Smooth muscle cell (in vitro differentiated cells): ENCODE data around the gene ITGA5. TPM values are rescaled to one million over a fixed set of nuclear protein-coding genes. Genes with fewer than 3 reads are reported as not detected.

Experiments used
- DNase-seq: peaks from one replicate; lab custom pipeline; 2025; ENCODE audit not compliant: unreplicated experiment; lab: John Stamatoyannopoulos, UW
- H2AFZ ChIP-seq: fragments of 200-600 bp; sonication (generic); 2 replicates; pipeline ENCODE4 v1.6.0; 2016; ENCODE audit warnings: antibody characterized with exemption, low read depth, mild to moderate bottlenecking
- H3F3A ChIP-seq: fragments of 200-600 bp; sonication (generic); 2 replicates; pipeline ENCODE4 v1.6.0; 2017; ENCODE audit warnings: antibody characterized with exemption, low read depth
- H3K27ac ChIP-seq: fragments of 200-600 bp; sonication (generic); 2 replicates; pipeline ENCODE4 v1.5.1; 2016; ENCODE audit warnings: low read depth, mild to moderate bottlenecking
- H3K27me3 ChIP-seq: fragments of 200-600 bp; sonication (generic); 2 replicates; pipeline ENCODE4 v1.6.1; 2016; ENCODE audit warnings: low read depth, mild to moderate bottlenecking
- H3K36me3 ChIP-seq: fragments of 200-600 bp; sonication (generic); 2 replicates; pipeline ENCODE4 v1.5.1; 2016; ENCODE audit warnings: low read depth
- H3K4me1 ChIP-seq: fragments of 200-600 bp; sonication (generic); 2 replicates; pipeline ENCODE4 v1.5.1; 2016; ENCODE audit warnings: low read depth
- H3K4me2 ChIP-seq: fragments of 200-600 bp; sonication (generic); 2 replicates; pipeline ENCODE4 v1.6.0; 2016; ENCODE audit warnings: mild to moderate bottlenecking
- H3K4me3 ChIP-seq: fragments of 200-600 bp; sonication (generic); 2 replicates; pipeline ENCODE4 v1.5.1; 2016; ENCODE audit warnings: mild to moderate bottlenecking
- H3K79me2 ChIP-seq: fragments of 200-600 bp; sonication (generic); 2 replicates; pipeline ENCODE4 v1.6.0; 2016; ENCODE audit warnings: low read depth, mild to moderate bottlenecking
- H3K9ac ChIP-seq: fragments of 200-600 bp; sonication (generic); 2 replicates; pipeline ENCODE4 v1.6.0; 2016; ENCODE audit warnings: low read depth
- H3K9me3 ChIP-seq: fragments of 200-600 bp; sonication (generic); replicated peaks from 2 replicates; pipeline ENCODE4 v1.5.1; 2016; ENCODE audit warnings: low read depth
- H4K20me1 ChIP-seq: fragments of 200-600 bp; sonication (generic); 2 replicates; pipeline ENCODE4 v1.6.0; 2016; ENCODE audit warnings: low read depth
- CTCF ChIP-seq: fragments of 200-600 bp; sonication (generic); IDR thresholded peaks from 2 replicates; pipeline ENCODE4 v1.5.1; 2017; ENCODE audit warnings: borderline replicate concordance, mild to moderate bottlenecking, antibody characterized with exemption; ENCODE audit not compliant: insufficient read depth, poor library complexity, severe bottlenecking
- WGBS: methylation state at CpG from one replicate; pipeline ENCODE4 v1.1.7; 2016; ENCODE audit warnings: low lambda C conversion rate; 5-methylcytosine and 5-hydroxymethylcytosine counted together
- polyA plus RNA-seq: library from polyadenylated mRNA; unstranded; fragments of >200 nt; fragmentation: Nextera tagmentation; extraction: Ambion mirVana; gene quantifications from 2 replicates; pipeline ENCODE4 v1.2.1, GENCODE V29; 2016
- total RNA-seq: library from RNA; depleted of rRNA; stranded (reverse); fragments of >200 nt; gene quantifications from 2 replicates; pipeline ENCODE4 v1.2.3, GENCODE V29; 2014

The ITGA5 gene
- total and polyA plus RNA-seq, 2 experiments from 2014 or later: 163 to 192 TPM

- Histone ChIP-seq H3K4me3 (no peak overlapping the region), H3K4me1 (peaks cover 24% of the 10 kb centered on the region), H2AFZ (no peak overlapping the region), H3K27ac (no peak overlapping the region), H3K27me3 (no peaks in the 10 kb centered on the region), H4K20me1 (no peaks in the 10 kb centered on the region), H3F3A (peaks cover 3% of the 10 kb centered on the region), H3K4me2 (no peak overlapping the region), H3K9me3 (no peaks in the 10 kb centered on the region), H3K79me2 (no peaks in the 10 kb centered on the region), H3K9ac (no peak overlapping the region), H3K36me3 (no peaks in the 10 kb centered on the region)
- DNase-seq: no peak
- 83% methylated on average over 3 of the region's 3 CpGs for WGBS
- no peak for TF ChIP-seq CTCF
Measured at GRCh38 chr12:54424224-54424623, 5.2 kb upstream of the ITGA5 start.

- H3K36me3 ChIP-seq: no peaks in the 10 kb centered on the region
- WGBS: 49% methylated on average over 5 of the region's 5 CpGs
- no peak overlapping the region for H3K4me3 ChIP-seq
- DNase-seq: no peak
- peaks cover 24% of the 10 kb centered on the region for H3K4me1 ChIP-seq
- H2AFZ ChIP-seq: no peak overlapping the region
- no peaks in the 10 kb centered on the region for H3K9me3 ChIP-seq
- no peak overlapping the region for H3K4me2 ChIP-seq
- no peaks in the 10 kb centered on the region for H3K27me3 ChIP-seq
- peaks cover 4% of the 10 kb centered on the region for H3K79me2 ChIP-seq
- TF ChIP-seq CTCF: no peak
- H3F3A ChIP-seq: peaks cover 3% of the 10 kb centered on the region
- no peak overlapping the region for H3K9ac ChIP-seq
- H4K20me1 ChIP-seq: no peaks in the 10 kb centered on the region
- H3K27ac ChIP-seq: no peak overlapping the region
Measured at GRCh38 chr12:54423816-54424150, 4.7 kb upstream of the ITGA5 start.

- Histone ChIP-seq H3K36me3 (no peaks in the 10 kb centered on the region), H2AFZ (no peak overlapping the region), H3K4me1 (peaks cover 27% of the 10 kb centered on the region), H3K9ac (no peak overlapping the region), H3K9me3 (no peaks in the 10 kb centered on the region), H3K4me3 (no peak overlapping the region), H4K20me1 (peaks cover 13% of the 10 kb centered on the region), H3F3A (peaks cover 3% of the 10 kb centered on the region), H3K27me3 (no peaks in the 10 kb centered on the region), H3K79me2 (peaks cover 23% of the 10 kb centered on the region), H3K4me2 (no peak overlapping the region), H3K27ac (peak overlapping the region; percentile 92)
- no peak for TF ChIP-seq CTCF
- DNase-seq: no peak
- WGBS: 91% methylated on average over 2 of the region's 2 CpGs
Measured at GRCh38 chr12:54421879-54422250, 2.8 kb upstream of the ITGA5 start.

- no peak for TF ChIP-seq CTCF
- Histone ChIP-seq H4K20me1 (peaks cover 19% of the 10 kb centered on the region), H3K27me3 (no peaks in the 10 kb centered on the region), H3K79me2 (peaks cover 28% of the 10 kb centered on the region), H2AFZ (no peak overlapping the region), H3K27ac (peak overlapping the region; percentile 92), H3K4me1 (peaks cover 30% of the 10 kb centered on the region), H3K4me3 (no peak overlapping the region), H3F3A (peaks cover 3% of the 10 kb centered on the region), H3K9ac (no peak overlapping the region), H3K9me3 (no peaks in the 10 kb centered on the region), H3K4me2 (peak overlapping the region; percentile 94), H3K36me3 (no peaks in the 10 kb centered on the region)
- DNase-seq: no peak
- WGBS: 73% methylated on average over 3 of the region's 4 CpGs
Measured at GRCh38 chr12:54421175-54421878, 2.3 kb upstream of the ITGA5 start.
